PC-3 (cell line): Measurements from ENCODE around the gene CLEC1A. TPM values are rescaled to one million over a fixed set of nuclear protein-coding genes. Genes with fewer than 3 reads are reported as not detected.

Experiments
- ATAC-seq: fragments of 200-7000 bp; cut with Tn5 transposase; 2 replicates; pipeline ENCODE4 v1.9.1; 2020; ENCODE audit warnings: mild to moderate bottlenecking, moderate library complexity
- BruUV-seq: library from RNA; stranded (reverse); fragments of 400-500 nt; replicated peaks from 2 replicates; lab custom pipeline; 2021; lab: Mats Ljungman, UMichigan
- CTCF ChIA-PET: fragments of 300-600 bp; sonication (Branson Sonifier 250); formaldehyde crosslinking; loops from one replicate; lab custom pipeline; 2022; ENCODE audit warnings: antibody characterized with exemption; lab: Charles Lee
- POLR2A ChIA-PET: fragments of 300-600 bp; sonication (Branson Sonifier 250); formaldehyde crosslinking; loops from one replicate; lab custom pipeline; 2022; ENCODE audit warnings: antibody characterized with exemption; ENCODE audit not compliant: unreplicated experiment; lab: Charles Lee
- DNase-seq: peaks from one replicate; pipeline ENCODE4 v3.0.0-alpha.2; 2015
- H2AFZ ChIP-seq: fragments of 300-600 bp; sonication (generic); 2 replicates; pipeline ENCODE4 v1.6.0; 2016; ENCODE audit warnings: antibody characterized with exemption, low read length
- H3F3A ChIP-seq: fragments of 300-600 bp; sonication (generic); one replicate; pipeline ENCODE4 v1.6.0; 2017; ENCODE audit warnings: antibody characterized with exemption, low read length, control low read depth, mild to moderate bottlenecking; ENCODE audit not compliant: unreplicated experiment
- H3K27ac ChIP-seq: fragments of 300-600 bp; sonication (generic); 2 replicates; pipeline ENCODE4 v1.5.1; 2016; ENCODE audit warnings: mild to moderate bottlenecking, low read length
- H3K27me3 ChIP-seq: fragments of 300-600 bp; sonication (generic); 2 replicates; pipeline ENCODE4 v1.6.1; 2016; ENCODE audit warnings: low read length, mixed read lengths
- H3K36me3 ChIP-seq: fragments of 300-600 bp; sonication (generic); 2 replicates; pipeline ENCODE4 v1.6.1; 2016; ENCODE audit warnings: low read depth, mixed run types, low read length, mixed read lengths
- H3K4me1 ChIP-seq: fragments of 300-600 bp; sonication (generic); 2 replicates; pipeline ENCODE4 v1.5.1; 2016; ENCODE audit warnings: low read length; ENCODE audit not compliant: insufficient read depth
- H3K4me2 ChIP-seq: fragments of 300-600 bp; sonication (generic); 2 replicates; pipeline ENCODE4 v1.6.0; 2016; ENCODE audit warnings: low read length
- H3K4me3 ChIP-seq: fragments of 300-600 bp; sonication (generic); 2 replicates; pipeline ENCODE4 v1.5.1; 2016; ENCODE audit warnings: mild to moderate bottlenecking, low read length, mixed read lengths
- H3K79me2 ChIP-seq: fragments of 300-600 bp; sonication (generic); 2 replicates; pipeline ENCODE4 v1.6.1; 2017; ENCODE audit warnings: low read length, mixed read lengths
- H3K9ac ChIP-seq: fragments of 300-600 bp; sonication (generic); 2 replicates; pipeline ENCODE4 v1.6.0; 2016; ENCODE audit warnings: mild to moderate bottlenecking, low read length
- H3K9me2 ChIP-seq: fragments of 300-600 bp; sonication (generic); replicated peaks from 2 replicates; pipeline ENCODE4 v1.6.1; 2016; ENCODE audit warnings: mixed run types, low read length, mixed read lengths
- H3K9me3 ChIP-seq: fragments of 300-600 bp; sonication (generic); 2 replicates; pipeline ENCODE4 v1.6.1; 2016; ENCODE audit warnings: low read length, mixed read lengths
- H4K20me1 ChIP-seq: fragments of 300-600 bp; sonication (generic); 2 replicates; pipeline ENCODE4 v1.6.1; 2016; ENCODE audit warnings: low read length, mixed read lengths
- EZH2 ChIP-seq: fragments of 300-600 bp; sonication (generic); IDR thresholded peaks from one replicate; pipeline ENCODE4 v1.6.1; 2017; ENCODE audit warnings: antibody characterized with exemption, mild to moderate bottlenecking, low read length; ENCODE audit not compliant: unreplicated experiment
- EZH2phosphoT487 ChIP-seq: fragments of 300-600 bp; sonication (generic); IDR thresholded peaks from 2 replicates; pipeline ENCODE4 v1.6.1; 2018; ENCODE audit warnings: mild to moderate bottlenecking, antibody characterized with exemption, low read length, borderline replicate concordance
- intact Hi-C: fragments of 100-400 bp; cut with micrococcal nuclease; formaldehyde crosslinking; loops from 2 replicates; pipeline ENCODE4 v1.9.0; 2023
- total RNA-seq: library from RNA; depleted of rRNA; stranded (reverse); fragments of >200 nt; gene quantifications from 2 replicates; pipeline ENCODE4 v1.2.3, GENCODE V29; 2014
- TF ChIP-seq, protein P1 (sequence below): fragments of 300-600 bp; sonication (generic); conservative IDR thresholded peaks from 2 replicates; pipeline ENCODE4 v1.5.1; 2017; ENCODE audit warnings: antibody characterized with exemption, low read depth, mild to moderate bottlenecking, low read length

The CLEC1A gene
- total RNA-seq, 1 experiment from 2014 or later, result not detected

DNA sequence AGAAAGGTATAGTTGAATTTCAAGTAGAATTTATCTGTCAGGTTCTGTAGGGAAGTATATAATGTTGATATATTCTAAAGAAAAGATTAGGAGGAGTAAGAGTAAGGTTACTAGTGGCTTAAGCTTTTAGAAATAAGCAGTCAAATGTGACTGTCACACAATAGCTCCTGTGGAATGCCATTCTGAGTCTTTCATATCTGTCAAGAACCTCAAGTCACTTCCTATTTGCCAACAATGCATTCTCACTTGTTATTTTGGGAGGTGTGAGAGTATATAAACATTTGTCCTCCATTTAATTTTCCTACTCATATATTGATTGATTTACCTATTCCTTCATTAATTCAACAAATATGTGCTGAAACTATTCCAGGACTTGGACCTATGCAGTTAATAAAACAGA is 56.6 kb downstream of the CLEC1A start:
- POLR2A ChIA-PET, result no interaction called here

GRCh38 chr12:10033783-10034545 is 64.8 kb downstream of the CLEC1A start:
- no peaks in the 10 kb centered on the region for H3K36me3 ChIP-seq
- peak; percentile 42 for DNase-seq
- ATAC-seq, result no peak
- no peak overlapping the region for H3K4me3 ChIP-seq
- H3K4me2 ChIP-seq, result no peak overlapping the region
- no peaks in the 10 kb centered on the region for H3K79me2 ChIP-seq
- no peak overlapping the region for H3K9ac ChIP-seq
- no peak overlapping the region for H3K27ac ChIP-seq
- no peaks in the 10 kb centered on the region for H3K9me3 ChIP-seq
- peaks cover 16% of the 10 kb centered on the region for H3K4me1 ChIP-seq
- CTCF ChIA-PET, result interaction anchor here (0.9 kb wide), 1 partner anchor 35 kb away, joined by 3 read pairs; no protein-coding TSS in a partner anchor
- no peaks in the 10 kb centered on the region for H4K20me1 ChIP-seq
- no peaks in the 10 kb centered on the region for H3K27me3 ChIP-seq
- intact Hi-C loops, result loop anchor here (1.0 to 5.0 kb wide), 2 partner anchors 106 to 158 kb away; no protein-coding TSS in a partner anchor
- H3K9me2 ChIP-seq, result no peaks in the 10 kb centered on the region
- no peak overlapping the region for H2AFZ ChIP-seq
- no peaks in the 10 kb centered on the region for H3F3A ChIP-seq
- POLR2A ChIA-PET, result no interaction called here
- TF ChIP-seq EZH2phosphoT487, result no peak
- TF ChIP-seq, protein P1, sequence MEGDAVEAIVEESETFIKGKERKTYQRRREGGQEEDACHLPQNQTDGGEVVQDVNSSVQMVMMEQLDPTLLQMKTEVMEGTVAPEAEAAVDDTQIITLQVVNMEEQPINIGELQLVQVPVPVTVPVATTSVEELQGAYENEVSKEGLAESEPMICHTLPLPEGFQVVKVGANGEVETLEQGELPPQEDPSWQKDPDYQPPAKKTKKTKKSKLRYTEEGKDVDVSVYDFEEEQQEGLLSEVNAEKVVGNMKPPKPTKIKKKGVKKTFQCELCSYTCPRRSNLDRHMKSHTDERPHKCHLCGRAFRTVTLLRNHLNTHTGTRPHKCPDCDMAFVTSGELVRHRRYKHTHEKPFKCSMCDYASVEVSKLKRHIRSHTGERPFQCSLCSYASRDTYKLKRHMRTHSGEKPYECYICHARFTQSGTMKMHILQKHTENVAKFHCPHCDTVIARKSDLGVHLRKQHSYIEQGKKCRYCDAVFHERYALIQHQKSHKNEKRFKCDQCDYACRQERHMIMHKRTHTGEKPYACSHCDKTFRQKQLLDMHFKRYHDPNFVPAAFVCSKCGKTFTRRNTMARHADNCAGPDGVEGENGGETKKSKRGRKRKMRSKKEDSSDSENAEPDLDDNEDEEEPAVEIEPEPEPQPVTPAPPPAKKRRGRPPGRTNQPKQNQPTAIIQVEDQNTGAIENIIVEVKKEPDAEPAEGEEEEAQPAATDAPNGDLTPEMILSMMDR, result peak; percentile 65
- no TSS peak for BruUV-seq

More for the DNA sequence above, 56.6 kb downstream of the CLEC1A start:
- H3K4me2 ChIP-seq, result no peak overlapping the region
- no peak for TF ChIP-seq EZH2
- TF ChIP-seq EZH2phosphoT487, result no peak
- TF ChIP-seq, protein P1, result no peak
- H3K9me2 ChIP-seq, result no peaks in the 10 kb centered on the region
- H3K27me3 ChIP-seq, result peaks cover 29% of the 10 kb centered on the region
- DNase-seq, result no peak
- ATAC-seq, result no peak
- H3K79me2 ChIP-seq, result no peaks in the 10 kb centered on the region
- H3K4me1 ChIP-seq, result no peaks in the 10 kb centered on the region
- no peak overlapping the region for H3K9ac ChIP-seq
- H3K27ac ChIP-seq, result no peak overlapping the region
- intact Hi-C loops, result no loop called here
- no peaks in the 10 kb centered on the region for H3F3A ChIP-seq
- no peaks in the 10 kb centered on the region for H3K9me3 ChIP-seq
- CTCF ChIA-PET, result no interaction called here
- no peaks in the 10 kb centered on the region for H4K20me1 ChIP-seq
- H3K36me3 ChIP-seq, result no peaks in the 10 kb centered on the region
- no peak overlapping the region for H2AFZ ChIP-seq
- BruUV-seq, result no TSS peak
- H3K4me3 ChIP-seq, result no peak overlapping the region

- no peaks in the 10 kb centered on the region for H3F3A ChIP-seq
- H4K20me1 ChIP-seq, result no peaks in the 10 kb centered on the region
- ChIA-PET CTCF (interaction anchor here (0.6 to 1.0 kb wide), 2 partner anchors 22 to 214 kb away, joined by 3 to 4 read pairs; no protein-coding TSS in a partner anchor), POLR2A (interaction anchor here (0.6 kb wide), 1 partner anchor 14 kb away, joined by 4 read pairs; no protein-coding TSS in a partner anchor)
- H3K27me3 ChIP-seq, result no peaks in the 10 kb centered on the region
- peak overlapping the region; percentile 59 for H2AFZ ChIP-seq
- no peaks in the 10 kb centered on the region for H3K9me2 ChIP-seq
- no peaks in the 10 kb centered on the region for H3K9me3 ChIP-seq
- peak overlapping the region; percentile 33; the same call in 1 of the 2 replicates for H3K9ac ChIP-seq
- intact Hi-C loops, result loop anchor here (2.0 to 5.0 kb wide), 2 partner anchors 15 to 161 kb away; no protein-coding TSS in a partner anchor
- H3K79me2 ChIP-seq, result no peaks in the 10 kb centered on the region
- peak overlapping the region; percentile 85 for H3K27ac ChIP-seq
- H3K4me1 ChIP-seq, result peaks cover 24% of the 10 kb centered on the region
- no TSS peak for BruUV-seq
- no peak overlapping the region; the same call in 1 of the 2 replicates for H3K4me3 ChIP-seq
- TF ChIP-seq EZH2phosphoT487, result no peak
- TF ChIP-seq EZH2, result no peak
- TF ChIP-seq, protein P1, result no peak
- H3K4me2 ChIP-seq, result peak overlapping the region; percentile 66
- DNase-seq, result peak; percentile 86
- ATAC-seq, result peak; percentile 87
- H3K36me3 ChIP-seq, result no peaks in the 10 kb centered on the region
Measured at GRCh38 chr12:10031771-10032175, 67.0 kb downstream of the CLEC1A start.
